ENCODE measurements around the gene RCAN3.

DNA sequence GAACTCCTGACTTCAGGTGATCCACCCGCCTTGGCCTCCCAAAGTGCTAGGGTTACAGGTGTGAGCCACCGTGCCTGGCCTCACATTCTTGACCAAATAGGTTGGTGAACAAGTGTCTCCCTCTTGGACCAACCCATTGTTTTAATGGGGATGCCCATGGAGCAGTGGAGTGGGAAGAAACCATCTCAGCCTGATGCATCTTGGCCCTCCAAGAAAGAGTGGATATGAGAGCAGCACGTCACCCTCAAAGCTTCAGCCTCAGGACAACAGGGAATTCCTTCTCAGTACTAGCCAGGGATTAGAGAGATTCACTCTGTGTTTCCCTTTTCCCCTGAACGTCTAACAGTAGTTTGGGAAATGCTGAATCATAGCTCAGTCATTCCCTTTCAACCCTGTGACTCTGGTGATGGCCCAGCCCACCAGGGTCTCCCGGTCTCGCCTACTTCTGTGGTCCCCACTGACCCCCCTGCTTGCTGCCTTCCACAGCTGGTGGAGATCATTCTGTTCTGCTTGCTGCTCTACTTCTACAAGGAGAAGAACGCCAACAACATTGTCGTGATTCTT, 49.6 kb upstream of the RCAN3 start:
- no peak for TF ChIP-seq EZH2phosphoT487 (IDR thresholded peaks at IDR 0.05; ENCODE audit: low read depth, severe bottlenecking, unreplicated experiment)
- TF ChIP-seq, protein P1, sequence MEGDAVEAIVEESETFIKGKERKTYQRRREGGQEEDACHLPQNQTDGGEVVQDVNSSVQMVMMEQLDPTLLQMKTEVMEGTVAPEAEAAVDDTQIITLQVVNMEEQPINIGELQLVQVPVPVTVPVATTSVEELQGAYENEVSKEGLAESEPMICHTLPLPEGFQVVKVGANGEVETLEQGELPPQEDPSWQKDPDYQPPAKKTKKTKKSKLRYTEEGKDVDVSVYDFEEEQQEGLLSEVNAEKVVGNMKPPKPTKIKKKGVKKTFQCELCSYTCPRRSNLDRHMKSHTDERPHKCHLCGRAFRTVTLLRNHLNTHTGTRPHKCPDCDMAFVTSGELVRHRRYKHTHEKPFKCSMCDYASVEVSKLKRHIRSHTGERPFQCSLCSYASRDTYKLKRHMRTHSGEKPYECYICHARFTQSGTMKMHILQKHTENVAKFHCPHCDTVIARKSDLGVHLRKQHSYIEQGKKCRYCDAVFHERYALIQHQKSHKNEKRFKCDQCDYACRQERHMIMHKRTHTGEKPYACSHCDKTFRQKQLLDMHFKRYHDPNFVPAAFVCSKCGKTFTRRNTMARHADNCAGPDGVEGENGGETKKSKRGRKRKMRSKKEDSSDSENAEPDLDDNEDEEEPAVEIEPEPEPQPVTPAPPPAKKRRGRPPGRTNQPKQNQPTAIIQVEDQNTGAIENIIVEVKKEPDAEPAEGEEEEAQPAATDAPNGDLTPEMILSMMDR (IDR thresholded peaks at IDR 0.05; ENCODE audit: poor library complexity) = no peak
